HG03558 (cell line): ENCODE data around the gene FCHO2.

Source experiments
- ATAC-seq: cut with Tn5 transposase; IDR thresholded peaks from one replicate; pipeline ENCODE4 v1.9.1; 2021; ENCODE audit warnings: moderate number of reproducible peaks; ENCODE audit not compliant: unreplicated experiment; ENCODE audit errors: extremely low read depth

FCHO2 gene

DNA sequence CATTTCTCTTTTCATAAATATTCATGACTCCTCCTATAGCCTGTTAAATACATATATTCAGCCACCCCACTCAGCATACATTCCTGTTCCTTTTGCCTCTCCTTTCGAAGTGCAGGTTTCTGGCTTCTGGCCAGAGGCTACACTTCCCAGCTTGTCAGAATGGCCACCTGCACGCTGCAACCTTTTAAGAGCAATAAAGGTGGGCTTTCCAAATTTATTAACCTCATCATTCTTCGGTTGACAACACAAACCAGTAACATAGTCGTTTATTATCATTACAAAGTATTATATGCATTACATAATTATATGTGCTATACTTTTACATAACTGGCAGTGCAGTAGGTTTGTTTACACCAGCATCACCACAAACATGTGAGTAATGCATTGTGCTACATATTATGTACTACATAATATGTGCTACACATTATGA, 148.0 kb downstream of the FCHO2 start:
- ATAC-seq: no peak

DNA sequence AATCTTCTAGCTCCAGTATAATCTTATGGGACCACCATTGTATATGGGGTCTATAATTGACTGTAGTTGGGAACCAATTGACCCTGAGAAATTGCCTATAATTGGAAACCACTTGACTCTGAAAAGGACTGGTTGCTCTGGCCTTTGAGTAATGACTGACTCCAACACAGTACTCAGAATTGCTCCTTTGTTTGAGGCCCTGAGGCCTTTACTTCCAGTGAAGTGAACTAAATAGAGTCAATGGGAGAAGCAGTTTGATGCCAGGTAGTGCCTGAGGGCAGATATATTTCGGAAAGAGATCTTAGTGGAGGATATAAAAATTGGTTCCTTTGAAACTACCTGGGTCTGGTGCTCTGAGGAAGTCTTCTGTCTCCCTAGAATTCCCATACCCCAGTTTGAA, 148.5 kb downstream of the FCHO2 start:
- ATAC-seq: no peak

DNA sequence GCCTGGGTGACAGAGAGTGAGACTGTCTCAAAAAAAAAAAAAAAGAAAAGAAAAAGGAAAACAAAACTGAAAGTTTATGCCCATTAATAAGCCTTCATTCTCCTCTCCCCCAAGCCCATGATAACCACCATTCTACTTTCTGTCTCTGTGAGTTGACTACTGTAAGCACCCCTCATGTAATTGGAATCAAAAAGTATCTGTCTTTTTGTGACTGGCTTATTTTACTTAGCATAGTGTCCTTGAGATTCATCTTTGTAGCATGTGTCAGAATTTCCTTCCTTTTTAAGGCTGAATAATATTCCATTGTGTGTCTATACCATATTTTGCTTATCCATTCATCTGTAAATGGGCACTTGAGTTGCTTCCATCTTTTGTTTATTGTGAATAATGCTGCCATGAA, 150.5 kb downstream of the FCHO2 start:
- ATAC-seq: no peak

DNA sequence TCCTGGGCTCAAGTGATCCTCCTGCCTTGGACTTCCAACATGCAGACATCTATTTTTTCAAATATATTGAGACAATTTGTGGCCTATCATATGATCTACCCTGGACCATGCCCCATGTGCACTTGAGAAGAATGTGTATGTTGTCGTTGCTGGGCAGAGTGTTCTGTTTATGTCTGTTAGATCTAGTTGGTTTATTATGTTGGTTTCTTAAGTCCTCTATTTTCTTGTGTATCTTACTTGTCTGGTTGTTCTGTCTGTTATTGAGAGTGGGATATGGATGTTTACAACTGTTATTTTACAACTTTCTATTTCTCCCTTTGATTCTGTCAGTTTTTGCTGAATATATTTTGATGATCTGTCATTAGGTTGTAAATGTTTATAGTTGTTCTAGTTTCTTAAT, 154.3 kb downstream of the FCHO2 start:
- no peak for ATAC-seq

DNA sequence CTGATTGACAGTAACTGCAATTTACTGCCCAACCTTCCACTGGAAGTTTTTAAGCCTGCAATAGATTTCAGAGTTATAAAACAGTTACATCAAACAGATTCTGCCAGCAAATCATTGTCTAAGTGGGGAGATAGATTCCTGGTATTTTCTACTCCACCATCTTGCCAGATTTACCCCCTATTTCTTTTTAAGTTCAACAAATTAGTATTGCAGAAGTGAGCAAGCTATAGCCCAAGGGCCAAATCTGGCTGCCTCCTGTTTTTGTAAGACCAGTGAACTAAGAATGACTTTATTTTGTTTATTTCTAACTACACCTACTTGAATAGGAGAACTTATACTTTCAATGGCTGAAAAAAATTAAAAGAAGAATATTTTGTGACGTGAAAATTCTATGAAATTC, 155.7 kb downstream of the FCHO2 start:
- no peak for ATAC-seq

DNA sequence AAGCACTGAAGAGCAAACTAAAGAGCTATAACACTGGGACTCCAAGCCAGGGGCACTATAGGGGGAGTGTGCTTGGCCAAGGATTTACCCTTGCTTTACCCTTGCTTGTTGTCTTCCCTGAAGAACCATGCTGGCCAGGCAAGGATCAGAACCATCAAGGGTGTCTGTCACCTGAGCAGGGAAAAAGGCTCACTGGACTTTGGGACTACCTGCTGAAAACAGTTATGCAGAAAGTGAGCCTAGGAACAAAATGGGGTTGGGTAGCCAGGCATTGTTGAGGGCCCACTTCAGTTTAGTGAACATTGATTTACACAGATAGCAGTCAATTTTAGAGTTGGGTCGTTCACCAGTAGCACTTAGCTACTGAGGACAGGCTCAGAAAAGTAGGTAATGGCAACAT, 156.5 kb downstream of the FCHO2 start:
- ATAC-seq: no peak

DNA sequence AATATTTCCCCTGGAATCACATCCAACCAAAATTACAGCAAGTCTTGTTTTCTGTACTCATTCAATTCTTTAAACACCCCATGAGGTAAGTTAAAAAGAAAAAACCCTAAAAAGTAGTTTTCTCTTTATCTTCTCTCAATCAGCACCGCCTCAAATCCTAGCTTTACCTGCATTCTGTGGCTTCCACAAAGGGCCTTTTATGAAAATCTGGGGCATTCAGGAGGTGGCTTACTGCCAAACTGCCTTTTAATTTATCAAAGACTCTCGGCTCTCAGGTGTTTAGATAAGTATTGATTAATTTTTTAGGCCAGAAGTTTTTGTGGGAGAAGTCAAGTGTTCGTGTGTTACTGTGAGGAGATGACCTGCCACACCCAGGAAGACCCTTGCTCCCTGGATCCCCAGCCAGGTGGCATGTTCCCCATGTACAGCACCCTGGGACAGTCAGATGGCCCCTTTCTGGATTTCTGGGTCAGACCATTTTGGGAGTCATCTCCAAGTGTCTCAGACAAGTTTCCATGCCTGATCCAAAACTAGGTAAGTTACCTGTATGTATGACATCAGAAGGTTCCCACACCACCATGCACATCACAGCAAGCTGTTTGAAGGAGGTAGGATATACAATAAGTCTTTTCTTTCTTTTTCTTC, 158.3 kb downstream of the FCHO2 start:
- no peak for ATAC-seq

DNA sequence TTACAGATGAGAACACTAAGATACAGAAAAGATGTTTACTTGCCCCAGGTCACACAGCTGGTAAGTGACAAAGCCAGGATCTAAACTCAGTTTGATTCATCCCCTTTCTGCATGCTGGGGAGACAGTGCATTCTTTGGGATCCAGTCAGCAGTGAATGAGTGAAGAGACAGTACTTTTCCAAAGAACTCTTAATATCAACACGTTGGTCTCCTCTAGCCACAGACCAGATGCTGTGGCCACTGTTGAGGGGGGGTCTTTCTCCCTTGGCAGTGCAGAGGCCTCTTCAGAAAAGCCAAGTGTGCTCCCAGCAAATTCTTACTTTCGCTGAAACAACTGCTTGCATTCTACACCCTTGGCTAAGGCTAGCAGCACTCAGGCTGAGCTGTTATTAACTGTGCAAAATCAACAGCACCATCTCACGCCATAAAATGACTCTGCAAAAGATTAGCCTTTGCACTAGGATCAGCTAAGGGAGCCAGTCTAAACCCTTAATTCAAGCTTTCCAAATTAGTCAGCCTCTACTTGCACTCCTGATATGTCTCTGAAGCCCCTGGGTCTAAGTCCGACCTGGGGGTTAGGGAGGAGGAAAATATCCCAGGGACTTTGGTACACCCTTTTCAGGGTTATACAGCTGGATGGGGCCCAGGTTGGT, 159.7 kb downstream of the FCHO2 start:
- ATAC-seq: no peak

DNA sequence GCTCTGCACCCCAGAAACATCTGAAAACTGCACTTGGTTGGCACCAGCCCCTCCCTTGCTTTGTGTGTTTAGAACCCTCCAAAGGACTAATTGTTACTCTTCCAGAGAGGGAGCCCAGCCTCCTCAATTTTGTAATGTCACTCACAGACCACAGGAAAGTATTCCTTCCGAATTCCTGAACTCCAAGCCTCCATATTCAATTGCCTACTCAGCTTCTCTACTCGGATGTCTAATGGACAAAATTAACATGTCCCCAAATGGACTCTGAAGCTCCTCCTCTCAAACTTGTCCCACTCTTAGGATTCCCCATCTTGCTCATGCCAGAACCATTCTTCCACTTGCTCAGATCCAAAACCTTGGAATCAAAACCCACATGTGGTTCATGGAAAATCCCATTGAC, 160.7 kb downstream of the FCHO2 start:
- ATAC-seq: no peak

DNA sequence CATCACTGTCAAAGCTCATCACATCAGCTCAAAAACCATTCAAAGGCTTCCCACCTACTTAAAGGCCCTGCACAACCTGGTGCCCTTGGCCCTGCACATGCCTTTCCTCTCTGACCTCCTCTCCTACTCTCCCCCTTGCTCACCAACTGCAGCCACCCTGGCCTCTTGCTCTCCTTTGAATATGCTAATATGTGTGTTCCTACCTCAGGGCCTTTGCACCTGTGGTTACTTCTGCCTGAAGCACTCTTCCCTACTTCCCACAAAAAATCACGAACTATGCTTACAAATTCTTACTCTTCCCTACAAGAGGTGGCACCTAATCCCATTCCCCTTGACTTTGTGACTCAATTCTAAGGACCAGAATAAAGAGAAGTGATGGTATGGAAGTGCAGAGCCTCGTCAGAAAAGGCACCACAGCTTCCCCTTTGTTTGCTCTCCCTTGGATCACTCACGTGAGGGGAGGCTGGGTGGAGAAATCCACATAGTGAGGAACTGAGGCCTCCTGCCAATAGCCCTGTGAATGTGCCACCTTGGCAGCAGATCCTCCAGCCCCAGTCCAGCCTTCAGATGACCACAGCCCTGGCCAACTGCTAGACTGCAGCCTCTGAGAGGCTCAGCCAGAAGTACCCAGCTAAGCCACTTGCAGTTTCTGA, 161.4 kb downstream of the FCHO2 start:
- no peak for ATAC-seq

DNA sequence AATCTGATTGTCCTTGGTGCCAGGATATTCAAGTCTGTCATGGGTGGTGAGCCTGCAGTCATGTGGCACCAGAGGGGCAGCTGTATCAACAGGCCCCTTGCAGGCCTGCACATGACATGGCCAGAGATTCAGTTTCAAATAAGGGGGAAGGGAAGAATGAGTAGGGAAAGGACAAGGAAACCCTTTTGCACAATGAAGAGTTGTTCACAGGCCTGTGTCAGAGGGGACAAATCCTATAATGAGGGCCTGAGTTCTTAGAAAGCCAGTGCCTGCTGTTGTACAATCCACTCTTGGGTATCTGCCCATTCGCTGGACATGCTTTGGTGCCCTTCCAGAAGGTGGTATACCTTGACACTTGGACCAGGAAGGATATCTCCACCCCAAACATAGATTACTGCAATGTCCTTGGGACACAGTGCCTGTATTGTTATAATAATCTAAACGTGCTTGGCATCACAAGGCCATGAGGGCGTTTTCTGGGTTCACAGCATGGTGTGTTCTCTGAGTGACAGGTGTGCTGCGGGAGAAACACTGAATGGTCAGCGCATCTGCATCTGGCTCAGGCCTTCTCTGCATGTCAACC, 162.6 kb downstream of the FCHO2 start:
- no peak for ATAC-seq

DNA sequence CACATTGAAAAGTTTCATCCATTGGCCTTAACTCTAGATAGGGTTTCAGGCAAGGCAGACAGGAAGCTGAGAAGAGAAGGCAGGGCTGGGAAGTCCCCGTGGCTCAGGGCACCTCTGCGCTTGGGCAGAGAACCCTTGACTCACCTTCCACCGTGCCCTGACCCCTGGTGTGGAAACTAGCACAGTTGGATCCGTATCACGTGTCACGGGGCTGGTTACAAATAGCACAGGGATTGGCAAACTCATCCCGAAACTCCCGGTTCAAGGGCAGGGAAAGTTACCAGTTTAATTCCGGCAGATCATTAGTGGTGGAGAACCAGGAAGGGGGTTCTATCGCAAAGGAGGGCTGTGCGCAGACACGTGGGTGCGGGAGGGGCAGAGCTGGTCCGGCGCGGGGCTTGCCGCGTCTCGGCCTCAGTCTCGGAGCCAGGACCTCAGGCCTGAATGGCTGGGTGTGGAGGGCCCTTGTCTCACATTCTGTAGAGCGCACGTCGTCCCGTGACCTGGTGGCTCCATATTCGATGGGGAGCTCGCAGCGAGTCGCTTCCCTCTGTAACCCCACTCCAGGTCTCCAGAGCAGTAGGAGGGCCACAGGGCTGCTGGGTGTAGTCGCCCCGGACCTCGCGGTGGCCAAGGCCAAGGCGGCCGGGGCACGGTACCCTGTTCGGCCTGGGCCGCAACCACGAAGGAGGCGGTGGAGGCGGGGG, 163.8 kb downstream of the FCHO2 start:
- ATAC-seq: no peak

DNA sequence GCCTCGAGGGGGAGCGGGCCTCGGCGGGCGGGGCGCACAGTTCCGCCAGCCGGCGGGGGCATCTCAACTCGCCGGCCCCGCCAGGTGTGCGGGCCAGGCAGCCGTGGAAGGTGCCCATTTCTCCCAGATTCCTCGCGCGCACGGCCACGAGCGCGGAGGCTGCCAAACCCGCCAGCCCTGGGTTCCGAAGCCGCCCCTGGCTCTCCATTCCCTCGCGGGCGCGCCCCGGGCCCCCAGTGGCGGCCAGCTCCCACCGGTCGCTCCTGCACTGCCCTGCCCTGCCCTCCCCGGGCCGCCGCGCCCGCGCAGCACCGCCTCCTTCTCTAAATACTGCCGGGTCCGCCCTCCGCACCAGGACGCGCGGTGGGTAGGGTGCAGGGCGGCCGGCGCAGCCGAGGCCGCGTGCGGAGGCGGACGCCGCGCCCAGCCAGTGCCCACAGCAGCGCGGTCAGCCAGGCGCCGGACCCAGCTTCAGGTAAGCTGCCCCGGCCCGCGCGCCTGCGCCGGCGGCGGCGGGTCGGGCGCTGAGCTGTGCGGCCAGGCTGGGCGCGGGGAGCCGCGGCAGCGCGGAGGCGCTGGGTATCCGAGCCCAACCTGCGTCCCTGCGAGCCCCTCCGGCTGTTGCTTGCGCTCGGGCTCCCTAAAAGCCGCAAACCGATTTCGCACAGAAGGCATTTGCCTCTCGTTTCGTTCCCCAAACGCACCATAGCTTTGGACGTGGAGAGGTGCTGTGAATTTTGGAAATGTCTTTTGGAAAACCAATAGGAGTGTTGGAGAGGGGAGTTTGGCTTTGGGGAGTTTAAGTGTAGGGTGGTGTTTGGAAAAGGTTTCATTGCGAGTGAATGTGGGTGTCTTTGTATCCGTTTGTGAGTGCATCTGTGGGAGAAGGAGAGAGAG, 164.6 kb downstream of the FCHO2 start, which contains the start of gene TMEM171:
TSS of gene TMEM171 (plus strand) at position 354 of the 897 bp plus-strand sequence. CDS start 2,799 bp downstream, outside the sequence.
- no peak for ATAC-seq

DNA sequence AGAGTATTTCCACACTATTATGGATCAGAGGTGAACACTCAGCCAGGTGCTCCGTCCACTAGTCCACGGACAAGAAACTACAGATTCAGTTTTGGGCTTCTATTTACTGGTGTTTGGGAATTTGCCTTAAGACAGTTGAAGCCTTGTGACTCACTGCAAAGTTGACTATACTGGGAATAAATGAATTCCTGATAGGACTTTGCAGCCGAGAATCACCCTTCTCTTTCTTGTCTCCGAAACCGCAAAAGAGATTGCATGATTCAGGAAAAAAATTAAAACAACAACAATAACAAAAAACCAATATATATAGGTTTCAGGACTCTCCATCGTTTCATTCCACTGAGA, 165.2 kb downstream of the FCHO2 start:
- ATAC-seq: no peak

DNA sequence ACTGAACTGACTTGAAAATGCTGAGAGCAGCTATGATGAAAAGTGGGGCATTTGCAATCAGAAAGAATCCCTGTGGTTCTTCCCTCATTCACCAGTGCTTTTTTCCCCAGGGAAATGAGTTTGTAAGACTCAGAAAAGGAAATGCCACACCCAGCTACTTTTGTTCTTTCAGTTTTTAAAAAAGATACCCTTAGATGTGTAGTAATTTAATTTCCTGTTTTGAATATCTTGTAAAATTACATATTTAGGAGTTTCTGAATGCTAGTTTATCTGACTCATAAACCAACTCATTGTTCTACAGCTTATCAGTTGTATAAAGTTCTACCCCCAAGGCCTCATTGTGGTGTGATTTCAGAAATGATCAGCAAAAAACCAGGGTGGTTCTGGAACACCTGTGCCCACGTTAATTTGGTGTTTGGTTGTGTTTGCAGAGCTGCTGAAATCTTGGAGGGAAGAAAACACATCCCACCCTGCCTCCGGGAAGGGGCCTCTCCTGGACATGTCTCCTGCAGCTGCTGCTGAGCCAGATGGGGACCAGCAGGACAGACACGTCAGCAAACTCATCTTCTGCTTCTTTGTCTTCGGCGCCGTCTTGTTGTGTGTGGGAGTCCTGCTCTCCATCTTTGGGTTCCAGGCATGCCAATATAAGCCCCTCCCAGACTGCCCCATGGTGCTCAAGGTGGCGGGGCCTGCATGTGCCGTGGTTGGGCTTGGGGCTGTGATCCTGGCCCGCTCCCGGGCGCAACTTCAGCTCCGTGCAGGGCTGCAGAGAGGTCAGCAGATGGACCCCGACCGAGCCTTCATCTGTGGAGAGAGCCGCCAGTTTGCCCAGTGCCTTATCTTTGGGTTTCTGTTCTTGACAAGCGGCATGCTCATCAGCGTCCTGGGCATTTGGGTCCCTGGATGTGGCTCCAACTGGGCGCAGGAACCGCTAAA, 167.3 kb downstream of the FCHO2 start:
- ATAC-seq: no peak

DNA sequence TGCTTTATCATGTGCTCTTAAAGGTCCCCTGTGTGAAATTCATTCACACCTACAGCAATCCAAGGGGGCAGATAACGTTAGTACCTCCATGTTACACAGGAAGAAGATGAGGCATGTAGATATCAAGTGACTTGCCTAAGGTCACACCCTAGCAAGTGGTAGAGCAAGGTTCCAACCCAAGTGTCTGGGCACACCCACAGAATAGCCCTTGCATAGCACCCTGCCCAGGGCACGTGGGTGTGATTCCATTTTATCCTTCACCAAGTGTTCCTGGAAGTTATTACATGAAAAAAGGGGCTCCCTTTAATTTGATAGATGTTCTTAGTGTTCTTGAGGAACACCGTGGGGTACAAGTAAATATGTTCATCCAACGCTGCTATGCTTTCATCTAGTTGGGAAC, 169.4 kb downstream of the FCHO2 start:
- no peak for ATAC-seq

DNA sequence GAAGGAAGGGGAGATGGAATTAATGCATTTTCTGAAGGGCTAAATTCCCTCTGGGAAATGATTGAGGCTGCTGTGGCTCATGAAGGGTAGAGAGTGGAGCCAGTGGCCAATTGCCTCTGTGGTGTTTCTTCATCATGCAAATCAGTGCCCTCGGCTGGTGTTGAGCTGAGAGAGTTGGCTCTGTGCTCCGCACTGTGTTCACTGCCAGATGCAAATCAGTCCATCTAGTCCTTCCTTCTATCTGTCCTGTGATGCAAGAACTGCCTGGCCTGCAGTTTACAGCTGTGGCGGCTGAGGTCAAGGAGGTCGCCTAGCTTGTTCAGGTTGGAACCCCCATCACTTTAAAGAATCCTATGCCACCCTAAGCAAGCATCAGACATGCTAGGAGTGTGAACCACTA, 170.5 kb downstream of the FCHO2 start:
- ATAC-seq: no peak

DNA sequence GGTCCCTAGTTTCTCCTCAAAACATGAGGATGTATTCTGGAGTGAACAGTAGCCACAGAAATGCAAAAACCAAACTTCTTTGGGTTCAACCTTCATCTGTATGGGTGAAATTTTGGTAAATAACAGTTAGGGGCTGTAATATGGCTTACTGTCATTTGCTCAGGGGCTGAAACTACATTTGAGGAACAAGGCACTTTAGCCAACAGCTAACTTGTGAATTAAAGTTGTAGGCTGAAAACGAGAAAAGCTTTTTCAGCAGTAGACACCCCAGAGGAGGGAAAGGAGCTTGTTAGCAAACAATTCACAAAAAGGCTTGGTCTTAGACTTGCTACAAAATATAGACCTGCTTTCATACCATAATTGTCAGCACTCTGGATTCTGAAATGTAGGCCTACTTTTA, 171.1 kb downstream of the FCHO2 start:
- ATAC-seq: no peak

DNA sequence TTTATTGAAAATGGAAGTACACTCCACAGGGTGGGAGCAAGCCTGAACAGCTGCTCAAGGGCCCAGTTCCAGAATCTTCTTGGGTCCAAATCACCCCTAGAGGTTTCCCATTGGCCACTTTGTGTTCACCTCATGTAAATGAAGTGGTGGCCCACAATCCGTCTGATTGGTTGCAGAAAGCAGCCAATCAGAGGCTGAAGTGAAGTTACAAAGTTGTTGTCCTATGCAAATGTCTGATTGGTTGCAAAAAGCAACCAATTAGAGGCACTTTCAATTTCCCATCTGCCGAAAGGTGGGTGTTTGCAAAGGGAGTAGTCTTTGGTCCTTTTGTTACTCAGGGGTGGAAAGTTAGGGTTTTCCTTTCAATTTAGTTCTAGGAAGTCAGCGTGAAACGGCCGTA, 173.3 kb downstream of the FCHO2 start:
- no peak for ATAC-seq
